Neuronal stem cell (in vitro differentiated cells): ENCODE data around the gene WTAP.
A peak's percentile ranks its signal among the peaks of the same experiment; 100 is the strongest.

Source experiments
- DNase-seq: peaks from one replicate; pipeline ENCODE4 v3.0.0-alpha.2; 2013; ENCODE audit warnings: low spot score
- H2AFZ ChIP-seq: one replicate; pipeline ENCODE4 v1.6.1; 2013; ENCODE audit warnings: mild to moderate bottlenecking, low read length, inconsistent platforms
- H2AK5ac ChIP-seq: 2 replicates; pipeline ENCODE4 v1.6.1; 2013; ENCODE audit warnings: low read depth, mild to moderate bottlenecking, inconsistent platforms, low read length, moderate library complexity, mixed read lengths
- H2BK120ac ChIP-seq: 2 replicates; pipeline ENCODE4 v1.6.1; 2013; ENCODE audit warnings: low read depth, mild to moderate bottlenecking, inconsistent platforms, low read length, moderate library complexity, mixed read lengths
- H2BK12ac ChIP-seq: one replicate; pipeline ENCODE4 v1.6.1; 2013; ENCODE audit warnings: low read length, inconsistent platforms
- H2BK15ac ChIP-seq: 2 replicates; pipeline ENCODE4 v1.6.1; 2013; ENCODE audit warnings: mild to moderate bottlenecking, low read length, inconsistent platforms, mixed read lengths
- H2BK5ac ChIP-seq: one replicate; pipeline ENCODE4 v1.6.1; 2013; ENCODE audit warnings: inconsistent platforms, mild to moderate bottlenecking, low read length, moderate library complexity
- H3K14ac ChIP-seq: one replicate; pipeline ENCODE4 v1.6.1; 2013; ENCODE audit warnings: low read length, inconsistent platforms
- H3K18ac ChIP-seq: 2 replicates; pipeline ENCODE4 v1.6.1; 2013; ENCODE audit warnings: low read length, inconsistent platforms
- H3K23ac ChIP-seq: 2 replicates; pipeline ENCODE4 v1.6.1; 2013; ENCODE audit warnings: low read depth, mild to moderate bottlenecking, mixed read lengths, low read length, inconsistent platforms; ENCODE audit not compliant: poor library complexity
- H3K27ac ChIP-seq: replicated peaks from 3 replicates; pipeline ENCODE4 v1.5.1; 2013; ENCODE audit warnings: low read length, inconsistent platforms
- H3K27me3 ChIP-seq, 3 experiments: 2 replicates each; pipeline ENCODE4 v1.6.1; 2013; ENCODE audit warnings: low read length in 3 of 3, mild to moderate bottlenecking in 2 of 3, inconsistent platforms in 1 of 3, low read depth in 1 of 3, mixed read lengths in 1 of 3, moderate library complexity in 1 of 3; ENCODE audit not compliant: control insufficient read depth in 3 of 3, insufficient read depth in 3 of 3
- H3K36me3 ChIP-seq, 2 donors: replicated peaks in 1 of 2; 2 replicates each; pipeline ENCODE4 v1.6.1; 2013; ENCODE audit warnings: low read length in 2 of 2; ENCODE audit not compliant: control insufficient read depth in 2 of 2, insufficient read depth in 2 of 2
- H3K4ac ChIP-seq: 2 replicates; pipeline ENCODE4 v1.6.1; 2013; ENCODE audit warnings: inconsistent platforms, mild to moderate bottlenecking, low read length, moderate library complexity
- H3K4me1 ChIP-seq, 2 donors: 1 replicate in 1 of 2; 2 replicates in 1 of 2; pipeline ENCODE4 v1.6.1; 2013; ENCODE audit warnings: low read length in 2 of 2, low read depth in 1 of 2; ENCODE audit not compliant: control insufficient read depth in 2 of 2, insufficient read depth in 1 of 2
- H3K4me2 ChIP-seq: one replicate; pipeline ENCODE4 v1.6.1; 2013; ENCODE audit warnings: mild to moderate bottlenecking, low read length, inconsistent platforms; ENCODE audit not compliant: insufficient read depth, poor library complexity, severe bottlenecking
- H3K4me3 ChIP-seq, 2 donors: 2 replicates each; pipeline ENCODE4 v1.5.1; 2013; ENCODE audit warnings: low read length in 2 of 2, mild to moderate bottlenecking in 2 of 2, inconsistent platforms in 1 of 2, moderate library complexity in 1 of 2
- H3K79me1 ChIP-seq: one replicate; pipeline ENCODE4 v1.6.1; 2013; ENCODE audit warnings: low read depth, mild to moderate bottlenecking, inconsistent platforms, low read length, moderate library complexity
- H3K9ac ChIP-seq: one replicate; pipeline ENCODE4 v1.6.1; 2013; ENCODE audit warnings: mild to moderate bottlenecking, low read depth, low read length, inconsistent platforms; ENCODE audit not compliant: poor library complexity
- H3K9me3 ChIP-seq, 2 donors: replicated peaks in 1 of 2; 2 replicates each; pipeline versions ENCODE3 to v1.6.1; 2013; ENCODE audit warnings: low read length in 2 of 2, mild to moderate bottlenecking in 2 of 2, inconsistent platforms in 1 of 2, low read depth in 1 of 2, mixed read lengths in 1 of 2, moderate library complexity in 1 of 2; ENCODE audit not compliant: control insufficient read depth in 2 of 2, insufficient read depth in 1 of 2
- H4K8ac ChIP-seq: one replicate; pipeline ENCODE4 v1.6.1; 2013; ENCODE audit warnings: low read depth, mild to moderate bottlenecking, inconsistent platforms, low read length, moderate library complexity
- H4K91ac ChIP-seq: one replicate; pipeline ENCODE4 v1.6.1; 2013; ENCODE audit warnings: low read length, low read depth, mild to moderate bottlenecking, inconsistent platforms; ENCODE audit not compliant: poor library complexity
- WGBS, 2 donors: extraction: QIAGEN DNeasy Blood & Tissue Kit; methylation state at CpG; one replicate each; pipeline ENCODE4 v1.1.7; 2013; ENCODE audit warnings: missing lambda C conversion rate in 2 of 2, mixed read lengths in 1 of 2; ENCODE audit not compliant: insufficient read length in 2 of 2, insufficient replicate concordance in 1 of 2; ENCODE audit errors: extremely low coverage in 2 of 2; 5-methylcytosine and 5-hydroxymethylcytosine counted together

Gene WTAP

GRCh38 chr6:159761129-159761872, 34.0 kb downstream of the WTAP start:
- peak overlapping the region; percentile 72 for H3K4me2 ChIP-seq
- H3K9me3 ChIP-seq = no peaks in the 10 kb centered on the region
- H3K79me1 ChIP-seq = peaks cover 9% of the 10 kb centered on the region
- H3K27me3 ChIP-seq = no peaks in the 10 kb centered on the region
- no peak overlapping the region for H3K4ac ChIP-seq
- peak overlapping the region; percentile 84 for H3K27ac ChIP-seq
- H4K91ac ChIP-seq = no peak overlapping the region
- H2AFZ ChIP-seq = peak overlapping the region; percentile 92
- no peak overlapping the region for H4K8ac ChIP-seq
- H3K18ac ChIP-seq = peak overlapping the region; percentile 84
- peak overlapping the region; percentile 13 for H2BK120ac ChIP-seq
- H2AK5ac ChIP-seq = peak overlapping the region; percentile 66
- no CpG with 5 or more reads among the region's 45 CpGs for WGBS, 2 donors
- no peak overlapping the region for H2BK15ac ChIP-seq
- peak; percentile 32 for DNase-seq
- peaks cover 26 to 78% of the 10 kb centered on the region in 2 donors for H3K36me3 ChIP-seq
- H3K9ac ChIP-seq = peak overlapping the region; percentile 37
- no peak overlapping the region for H2BK5ac ChIP-seq
- no peak overlapping the region for H3K14ac ChIP-seq
- no peak overlapping the region for H2BK12ac ChIP-seq
- H3K4me1 ChIP-seq = peaks cover 16 to 28% of the 10 kb centered on the region in 2 donors
- H3K4me3 ChIP-seq = peak overlapping the region; percentile 25 to 75
- peak overlapping the region; percentile 92 for H3K23ac ChIP-seq

GRCh38 chr6:159761873-159762680, 34.8 kb downstream of the WTAP start, which contains the start of gene ACAT2:
TSS of gene ACAT2 (plus strand) at chr6:159762045. CDS start at chr6:159762088, 43 bp downstream.
- Histone ChIP-seq H2BK15ac (peak within 1 kb of the TSS; percentile 91), H4K91ac (peak within 1 kb of the TSS; percentile 94), H3K4me2 (peak within 1 kb of the TSS; percentile 92), H3K23ac (peak within 1 kb of the TSS; percentile 92), H3K27ac (peak within 1 kb of the TSS; percentile 100), H2AFZ (peak within 1 kb of the TSS; percentile 92), H4K8ac (peak within 1 kb of the TSS; percentile 97), H3K18ac (peak within 1 kb of the TSS; percentile 99), H3K36me3 (peaks cover 28 to 78% of the 10 kb centered on the region in 2 donors), H3K9me3 (no peaks in the 10 kb centered on the region), H3K9ac (peak within 1 kb of the TSS; percentile 93), H3K4me3 (peak within 1 kb of the TSS; percentile 75 to 97), H2AK5ac (peak within 1 kb of the TSS; percentile 79), H2BK120ac (peak within 1 kb of the TSS; percentile 13), H3K14ac (no peak within 1 kb of the TSS), H3K4ac (peak within 1 kb of the TSS; percentile 53), H3K79me1 (peaks cover 13% of the 10 kb centered on the region), H3K27me3 (no peaks in the 10 kb centered on the region), H3K4me1 (peaks cover 16 to 28% of the 10 kb centered on the region in 2 donors), H2BK12ac (peak within 1 kb of the TSS; percentile 47), H2BK5ac (peak within 1 kb of the TSS; percentile 54)
- DNase-seq = peak; percentile 92
- no CpG with 5 or more reads among the region's 76 CpGs for WGBS, 2 donors

GRCh38 chr6:159762681-159763293, 35.5 kb downstream of the WTAP start:
- H3K4me2 ChIP-seq = peak overlapping the region; percentile 75
- peak overlapping the region; percentile 75 to 84 for H3K4me3 ChIP-seq
- no peaks in the 10 kb centered on the region for H3K27me3 ChIP-seq
- peak overlapping the region; percentile 53 for H3K4ac ChIP-seq
- peaks cover 34 to 78% of the 10 kb centered on the region in 2 donors for H3K36me3 ChIP-seq
- H3K27ac ChIP-seq = peak overlapping the region; percentile 79
- peak overlapping the region; percentile 47 for H2BK12ac ChIP-seq
- H2AK5ac ChIP-seq = peak overlapping the region; percentile 30
- no peak overlapping the region for H2BK5ac ChIP-seq
- DNase-seq = no peak
- no peak overlapping the region for H2BK120ac ChIP-seq
- peak overlapping the region; percentile 93 for H3K18ac ChIP-seq
- peak overlapping the region; percentile 5 for H2AFZ ChIP-seq
- peak overlapping the region; percentile 7 for H2BK15ac ChIP-seq
- no peak overlapping the region for H4K8ac ChIP-seq
- no peaks in the 10 kb centered on the region for H3K9me3 ChIP-seq
- peaks cover 16 to 28% of the 10 kb centered on the region in 2 donors for H3K4me1 ChIP-seq
- no peak overlapping the region for H4K91ac ChIP-seq
- peaks cover 13% of the 10 kb centered on the region for H3K79me1 ChIP-seq
- H3K14ac ChIP-seq = no peak overlapping the region
- no CpG with 5 or more reads among the region's 16 CpGs for WGBS, 2 donors
- H3K9ac ChIP-seq = peak overlapping the region; percentile 82
- peak overlapping the region; percentile 8 for H3K23ac ChIP-seq
